HepG2 (cell line): ENCODE measurements around the gene RBM15B. TPM values are rescaled to one million over a fixed set of nuclear protein-coding genes. Genes with fewer than 3 reads are reported as not detected.

Experiments
- ARNT ChIP-seq: fragments of 450-650 bp; IDR thresholded peaks from 2 replicates; pipeline ENCODE4 v1.6.1; 2017
- ETS1 ChIP-seq: sonication (generic); formaldehyde crosslinking; IDR thresholded peaks from 2 replicates; pipeline ENCODE4 v1.4.0; 2020; ENCODE audit warnings: missing genetic modification reagents
- HINFP ChIP-seq: sonication (generic); formaldehyde crosslinking; IDR thresholded peaks from 2 replicates; pipeline ENCODE4 v1.4.0; 2020; ENCODE audit warnings: low read depth, mild to moderate bottlenecking, missing genetic modification reagents
- HMGA1 ChIP-seq: sonication (generic); formaldehyde crosslinking; conservative IDR thresholded peaks from 2 replicates; pipeline ENCODE4 v1.4.0; 2020; ENCODE audit warnings: missing genetic modification reagents
- HOXA9 ChIP-seq: sonication (generic); formaldehyde crosslinking; IDR thresholded peaks from 2 replicates; pipeline ENCODE4 v1.8.1; 2022; ENCODE audit warnings: missing genetic modification reagents, mild to moderate bottlenecking, moderate library complexity, borderline replicate concordance
- MYC ChIP-seq: sonication (generic); formaldehyde crosslinking; IDR thresholded peaks from 2 replicates; pipeline ENCODE4 v1.9.0; 2021; ENCODE audit warnings: missing genetic modification reagents, borderline replicate concordance
- NCOA1 ChIP-seq: sonication (generic); formaldehyde crosslinking; IDR thresholded peaks from 2 replicates; pipeline ENCODE4 v1.9.0; 2021; ENCODE audit warnings: missing genetic modification reagents
- SALL1 ChIP-seq: sonication (generic); formaldehyde crosslinking; IDR thresholded peaks from 2 replicates; pipeline ENCODE4 v1.8.0; 2022; ENCODE audit warnings: mild to moderate bottlenecking, missing genetic modification reagents
- SALL2 ChIP-seq: sonication (generic); formaldehyde crosslinking; IDR thresholded peaks from 2 replicates; pipeline ENCODE4 v1.8.1; 2023; ENCODE audit warnings: mild to moderate bottlenecking, missing genetic modification reagents, inconsistent platforms
- THAP9 ChIP-seq: sonication (generic); formaldehyde crosslinking; IDR thresholded peaks from 2 replicates; pipeline ENCODE4; 2020; ENCODE audit warnings: missing genetic modification reagents, mild to moderate bottlenecking, borderline replicate concordance
- YEATS2 ChIP-seq: sonication (generic); formaldehyde crosslinking; IDR thresholded peaks from 2 replicates; pipeline ENCODE4 v1.4.0; 2020; ENCODE audit warnings: missing genetic modification reagents, borderline replicate concordance
- ZFY ChIP-seq: sonication (generic); formaldehyde crosslinking; IDR thresholded peaks from 2 replicates; pipeline ENCODE4 v1.4.0; 2020; ENCODE audit warnings: missing genetic modification reagents
- ZNF281 ChIP-seq: sonication (generic); formaldehyde crosslinking; IDR thresholded peaks from 2 replicates; pipeline ENCODE4 v1.4.0; 2020; ENCODE audit warnings: missing genetic modification reagents, borderline replicate concordance
- ZNF292 ChIP-seq: sonication (generic); formaldehyde crosslinking; IDR thresholded peaks from 2 replicates; pipeline ENCODE4 v1.8.1; 2022; ENCODE audit warnings: mild to moderate bottlenecking, low read depth, missing genetic modification reagents, borderline replicate concordance
- ZNF317 ChIP-seq: sonication (generic); formaldehyde crosslinking; IDR thresholded peaks from 2 replicates; pipeline ENCODE4 v1.5.0; 2020; ENCODE audit warnings: mild to moderate bottlenecking, missing genetic modification reagents
- ZNF331 ChIP-seq: sonication (generic); formaldehyde crosslinking; IDR thresholded peaks from 2 replicates; pipeline ENCODE4 v1.4.0; 2020; ENCODE audit warnings: missing genetic modification reagents
- ZNF350 ChIP-seq: sonication (generic); formaldehyde crosslinking; IDR thresholded peaks from 2 replicates; pipeline ENCODE4 v1.4.0; 2020; ENCODE audit warnings: mild to moderate bottlenecking, low read depth, missing genetic modification reagents, borderline replicate concordance
- ZNF510 ChIP-seq: sonication (generic); formaldehyde crosslinking; IDR thresholded peaks from 2 replicates; pipeline ENCODE4 v1.4.0; 2020; ENCODE audit warnings: low read depth, mild to moderate bottlenecking, missing genetic modification reagents
- ZNF546 ChIP-seq: sonication (generic); formaldehyde crosslinking; conservative IDR thresholded peaks from 2 replicates; pipeline ENCODE4 v1.8.1; 2023; ENCODE audit warnings: mild to moderate bottlenecking, missing genetic modification reagents
- ZNF768 ChIP-seq: sonication (generic); formaldehyde crosslinking; IDR thresholded peaks from 2 replicates; pipeline ENCODE4 v1.4.0; 2020; ENCODE audit warnings: missing genetic modification reagents
- ZNF776 ChIP-seq: sonication (generic); formaldehyde crosslinking; IDR thresholded peaks from 2 replicates; pipeline ENCODE4 v1.4.0; 2020; ENCODE audit warnings: mild to moderate bottlenecking, missing genetic modification reagents
- ZSCAN25 ChIP-seq: sonication (generic); formaldehyde crosslinking; IDR thresholded peaks from 2 replicates; pipeline ENCODE4 v1.8.0; 2022; ENCODE audit warnings: mild to moderate bottlenecking, missing genetic modification reagents
- polyA plus RNA-seq, 8 experiments: library from polyadenylated mRNA; depleted of rRNA in 3 of 8; stranded (reverse) in 7 of 8; unstranded in 1 of 8; fragments of >200 nt; fragmentation: Illumina TruSeq in 4 of 8; extraction: Trizol in 4 of 8; gene quantifications; 2 replicates each; pipeline versions ENCODE4 v1.2.1 to v1.2.3, GENCODE V29; 2011 to 2016; ENCODE audit warnings: low read depth in 4 of 8, missing spikeins in 1 of 8, mixed read lengths in 1 of 8; ENCODE audit not compliant: insufficient read depth in 1 of 8
- total RNA-seq, 5 experiments: library from RNA; depleted of rRNA; stranded (reverse); fragments of >200 nt; fragmentation: Illumina TruSeq; extraction: Trizol; gene quantifications; 2 replicates each; pipeline ENCODE4 v1.2.3, GENCODE V29; 2016; ENCODE audit warnings: low read depth in 1 of 5
- TF ChIP-seq, protein P1 (sequence below): IDR thresholded peaks from 2 replicates; pipeline ENCODE4 v1.6.1; 2012; ENCODE audit warnings: inconsistent platforms

Gene RBM15B
- total and polyA plus RNA-seq, 2 of the 13 experiments (the other 11 are each of a cell fraction or from before 2014, with no cell fraction given), result 8.2 to 19.3 TPM

DNA sequence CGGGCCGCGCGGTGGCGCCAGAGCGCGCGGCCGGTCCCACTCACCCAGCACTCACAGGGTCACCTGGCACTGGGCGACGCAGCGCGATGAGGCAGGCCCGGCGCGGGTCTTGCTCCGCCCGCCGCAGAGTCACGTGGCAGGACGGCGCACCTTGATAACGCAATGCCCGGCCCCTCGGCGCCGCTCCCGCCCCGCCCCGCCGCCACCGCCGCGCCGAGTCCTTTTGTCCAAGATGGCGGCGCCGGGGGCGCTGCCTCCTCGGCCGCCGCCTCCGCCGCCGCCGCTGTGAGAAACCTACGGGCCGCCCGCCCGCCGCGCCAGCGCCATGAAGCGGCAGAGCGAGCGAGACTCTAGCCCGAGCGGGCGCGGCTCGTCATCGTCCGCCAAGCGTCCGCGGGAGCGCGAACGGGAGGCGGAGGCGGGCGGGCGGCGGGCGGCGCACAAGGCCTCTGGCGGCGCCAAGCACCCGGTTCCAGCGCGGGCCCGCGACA, at the start of gene RBM15B (continued):
- TF ChIP-seq ZFY (CRISPR knock-in tag) (peak; percentile 92), ZNF350 (CRISPR knock-in tag) (no peak), ZNF317 (CRISPR knock-in tag) (peak; percentile 70; the same call in 1 of the 2 replicates), SALL1 (peak; percentile 85), ZNF281 (CRISPR knock-in tag) (no peak), SALL2 (peak; percentile 63; the same call in 1 of the 2 replicates), HMGA1 (CRISPR knock-in tag) (no peak), NCOA1 (no peak; the same call in 1 of the 2 replicates), ARNT (no peak), MYC (CRISPR knock-in tag) (peak; percentile 92), HINFP (CRISPR knock-in tag) (peak; percentile 74; the same call in 1 of the 2 replicates), HOXA9 (CRISPR knock-in tag) (no peak), ZNF292 (no peak), ZNF776 (CRISPR knock-in tag) (peak; percentile 40; the same call in 1 of the 2 replicates), ZNF510 (CRISPR knock-in tag) (no peak), ZNF768 (CRISPR knock-in tag) (peak; percentile 37), THAP9 (peak; percentile 54; the same call in 1 of the 2 replicates), ZNF546 (peak; percentile 62; the same call in 1 of the 2 replicates), YEATS2 (CRISPR knock-in tag) (peak; percentile 86), ETS1 (CRISPR knock-in tag) (no peak), ZNF331 (CRISPR knock-in tag) (peak; percentile 78), ZSCAN25 (CRISPR knock-in tag) (no peak)
- TF ChIP-seq, protein P1, sequence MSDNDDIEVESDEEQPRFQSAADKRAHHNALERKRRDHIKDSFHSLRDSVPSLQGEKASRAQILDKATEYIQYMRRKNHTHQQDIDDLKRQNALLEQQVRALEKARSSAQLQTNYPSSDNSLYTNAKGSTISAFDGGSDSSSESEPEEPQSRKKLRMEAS, result peak; percentile 92
